Measurements from ENCODE around the gene ALPL. TPM values are rescaled to one million over a fixed set of nuclear protein-coding genes. Genes with fewer than 3 reads are reported as not detected.
"Not testable (repeated sequence)": the region's sequence is repeated elsewhere in the genome, so short reads cannot be mapped to it uniquely, and the experiment has no call there.

The ALPL gene
- total RNA-seq, 1 experiment from 2014 or later = 4.2 TPM

GRCh38 chr1:21564521-21565095 is 55.4 kb downstream of the ALPL start:
- no peak for DNase-seq
- Histone ChIP-seq H3K4me3 (no peak overlapping the region), H3K27me3 (no peaks in the 10 kb centered on the region), H3K9me3 (no peaks in the 10 kb centered on the region), H3K36me3 (no peaks in the 10 kb centered on the region)

- DNase-seq = no peak
Measured at GRCh38 chr1:21565285-21565684, 56.1 kb downstream of the ALPL start.

GRCh38 chr1:21566361-21566760 is 57.1 kb downstream of the ALPL start:
- H3K4me3 ChIP-seq, DNase-seq, H3K27me3 ChIP-seq, H3K36me3 ChIP-seq, H3K9me3 ChIP-seq: not testable (repeated sequence)

More at GRCh38 chr1:21565285-21565684, 56.1 kb downstream of the ALPL start:
- no peaks in the 10 kb centered on the region for H3K9me3 ChIP-seq
- H3K36me3 ChIP-seq = no peaks in the 10 kb centered on the region
- H3K4me3 ChIP-seq = no peak overlapping the region
- H3K27me3 ChIP-seq = no peaks in the 10 kb centered on the region

- no peaks in the 10 kb centered on the region; the same call in none of the 2 replicates for H3K9me3 ChIP-seq
- no peak overlapping the region for H3K4me3 ChIP-seq
- peak; percentile 81 for DNase-seq
- H3K36me3 ChIP-seq = no peaks in the 10 kb centered on the region
- H3K27me3 ChIP-seq = no peaks in the 10 kb centered on the region
Measured at GRCh38 chr1:21567241-21568005, 58.2 kb downstream of the ALPL start.

- Histone ChIP-seq H3K36me3 (no peaks in the 10 kb centered on the region), H3K27me3 (no peaks in the 10 kb centered on the region), H3K4me3 (no peak overlapping the region), H3K9me3 (no peaks in the 10 kb centered on the region; the same call in none of the 2 replicates)
- DNase-seq = peak; percentile 52
Measured at GRCh38 chr1:21568006-21568746, 59.0 kb downstream of the ALPL start.

- no peak overlapping the region for H3K4me3 ChIP-seq
- no peaks in the 10 kb centered on the region for H3K27me3 ChIP-seq
- H3K36me3 ChIP-seq = no peaks in the 10 kb centered on the region
- H3K9me3 ChIP-seq = no peaks in the 10 kb centered on the region; the same call in none of the 2 replicates
- no peak for DNase-seq
Measured at GRCh38 chr1:21568809-21569385, 59.7 kb downstream of the ALPL start.

- no peak overlapping the region for H3K4me3 ChIP-seq
- H3K9me3 ChIP-seq = no peaks in the 10 kb centered on the region; the same call in none of the 2 replicates
- no peak for DNase-seq
- H3K36me3 ChIP-seq = no peaks in the 10 kb centered on the region
- no peaks in the 10 kb centered on the region for H3K27me3 ChIP-seq
Measured at GRCh38 chr1:21569820-21570527, 60.8 kb downstream of the ALPL start.

- no peaks in the 10 kb centered on the region for H3K36me3 ChIP-seq
Measured at GRCh38 chr1:21570528-21570875, 61.3 kb downstream of the ALPL start.

GRCh38 chr1:21570885-21571284 is 61.7 kb downstream of the ALPL start:
- H3K36me3 ChIP-seq = no peaks in the 10 kb centered on the region
- no peaks in the 10 kb centered on the region; the same call in none of the 2 replicates for H3K9me3 ChIP-seq
- DNase-seq = no peak
- H3K4me3 ChIP-seq = no peak overlapping the region
- no peaks in the 10 kb centered on the region for H3K27me3 ChIP-seq

More at GRCh38 chr1:21570528-21570875, 61.3 kb downstream of the ALPL start:
- no peak for DNase-seq
- no peak overlapping the region for H3K4me3 ChIP-seq
- no peaks in the 10 kb centered on the region; the same call in none of the 2 replicates for H3K9me3 ChIP-seq
- no peaks in the 10 kb centered on the region for H3K27me3 ChIP-seq

- Histone ChIP-seq H3K36me3 (no peaks in the 10 kb centered on the region), H3K9me3 (no peaks in the 10 kb centered on the region; the same call in none of the 2 replicates), H3K27me3 (no peaks in the 10 kb centered on the region), H3K4me3 (no peak overlapping the region)
- DNase-seq = peak; percentile 56
Measured at GRCh38 chr1:21572221-21572620, 63.0 kb downstream of the ALPL start.

GRCh38 chr1:21572735-21573277 is 63.6 kb downstream of the ALPL start:
- DNase-seq = no peak
- Histone ChIP-seq H3K4me3 (no peak overlapping the region), H3K36me3 (no peaks in the 10 kb centered on the region), H3K9me3 (no peaks in the 10 kb centered on the region; the same call in none of the 2 replicates), H3K27me3 (no peaks in the 10 kb centered on the region)

GRCh38 chr1:21573475-21573874 is 64.3 kb downstream of the ALPL start:
- no peak for DNase-seq

GRCh38 chr1:21573971-21574465 is 64.8 kb downstream of the ALPL start:
- H3K27me3 ChIP-seq = no peaks in the 10 kb centered on the region
- H3K4me3 ChIP-seq = no peak overlapping the region
- H3K9me3 ChIP-seq = no peaks in the 10 kb centered on the region; the same call in none of the 2 replicates
- DNase-seq = peak; percentile 75
- no peaks in the 10 kb centered on the region for H3K36me3 ChIP-seq

More at GRCh38 chr1:21573475-21573874, 64.3 kb downstream of the ALPL start:
- Histone ChIP-seq H3K36me3 (no peaks in the 10 kb centered on the region), H3K9me3 (no peaks in the 10 kb centered on the region; the same call in none of the 2 replicates), H3K27me3 (no peaks in the 10 kb centered on the region), H3K4me3 (no peak overlapping the region)

- H3K4me3 ChIP-seq = no peak overlapping the region
- H3K9me3 ChIP-seq = no peaks in the 10 kb centered on the region; the same call in none of the 2 replicates
- no peaks in the 10 kb centered on the region for H3K27me3 ChIP-seq
- H3K36me3 ChIP-seq = no peaks in the 10 kb centered on the region
- peak; percentile 39 for DNase-seq
Measured at GRCh38 chr1:21574466-21575151, 65.4 kb downstream of the ALPL start.

- H3K27me3 ChIP-seq = no peaks in the 10 kb centered on the region
- no peak overlapping the region for H3K4me3 ChIP-seq
- H3K9me3 ChIP-seq = no peaks in the 10 kb centered on the region; the same call in none of the 2 replicates
- H3K36me3 ChIP-seq = no peaks in the 10 kb centered on the region
- DNase-seq = no peak
Measured at GRCh38 chr1:21575351-21575942, 66.2 kb downstream of the ALPL start.

Measured in MG63 (cell line).